CD4-positive, alpha-beta T cell treated with Interleukin-10 for 1 hour (primary cell): ENCODE measurements around the gene SLK.

ENCODE experiments used
- DNase-seq: peaks from one replicate; pipeline ENCODE4 v3.0.0-alpha.2; 2020

SLK gene

DNA sequence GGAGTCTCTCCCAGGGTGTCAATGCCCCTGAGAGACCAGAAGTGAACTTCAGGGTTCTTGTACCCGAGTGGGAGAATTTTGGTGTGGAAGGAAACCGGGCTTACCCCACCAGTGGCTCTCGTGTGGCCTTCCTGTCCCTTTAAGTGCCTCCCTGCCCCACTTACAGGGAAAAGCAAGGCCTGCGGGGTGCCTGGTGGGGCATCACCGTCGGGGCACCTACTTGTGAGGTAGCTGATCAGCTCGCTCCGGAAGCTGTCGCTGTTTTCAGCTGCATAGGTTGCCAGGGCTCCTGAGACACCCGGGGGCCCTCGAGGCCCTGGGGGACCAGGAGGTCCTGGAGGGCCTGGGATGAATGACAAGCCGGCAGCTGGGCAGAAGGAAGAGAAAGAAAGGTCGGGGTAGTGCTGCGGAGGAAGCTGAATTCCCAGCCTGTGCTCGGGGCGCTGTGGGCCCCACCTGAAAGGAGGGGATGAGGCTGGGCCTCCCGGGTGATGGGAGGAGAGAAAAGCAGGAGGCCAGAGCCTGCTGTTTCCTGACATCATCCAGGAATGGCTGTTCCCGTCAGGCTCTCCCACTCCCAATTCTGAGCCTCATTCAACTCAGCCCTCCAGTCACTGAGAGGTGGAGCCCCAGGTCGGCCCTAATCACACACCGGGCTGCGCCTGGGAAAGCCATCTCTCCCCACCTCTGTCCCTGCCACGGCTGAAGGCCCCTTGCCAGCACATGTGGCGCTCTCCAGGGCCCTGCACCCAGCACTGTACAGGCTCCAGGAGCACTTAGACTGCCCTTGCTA, 67.7 kb downstream of the SLK start:
- no peak for DNase-seq

- no peak for DNase-seq
Measured at GRCh38 chr10:104035194-104036068, 68.5 kb downstream of the SLK start.

DNA sequence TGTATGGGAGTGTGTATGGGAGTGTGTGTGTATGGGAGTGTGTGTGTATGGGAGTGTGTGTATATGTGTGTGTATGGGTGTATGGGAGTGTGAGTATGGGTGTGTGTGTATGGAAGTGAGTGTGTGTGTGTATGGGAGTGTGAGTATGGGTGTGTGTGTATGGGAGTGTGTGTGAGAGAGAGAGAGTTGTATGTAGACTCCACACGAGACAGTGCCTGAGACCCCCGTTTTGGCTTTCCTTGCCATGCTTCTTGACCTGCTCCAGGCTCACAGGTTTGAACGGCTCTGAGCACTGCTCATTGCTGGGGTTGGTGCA, 69.1 kb downstream of the SLK start:
- DNase-seq = no peak

GRCh38 chr10:104036518-104037260, 69.7 kb downstream of the SLK start:
- DNase-seq = no peak

GRCh38 chr10:104037261-104037951, 70.5 kb downstream of the SLK start:
- no peak for DNase-seq

DNA sequence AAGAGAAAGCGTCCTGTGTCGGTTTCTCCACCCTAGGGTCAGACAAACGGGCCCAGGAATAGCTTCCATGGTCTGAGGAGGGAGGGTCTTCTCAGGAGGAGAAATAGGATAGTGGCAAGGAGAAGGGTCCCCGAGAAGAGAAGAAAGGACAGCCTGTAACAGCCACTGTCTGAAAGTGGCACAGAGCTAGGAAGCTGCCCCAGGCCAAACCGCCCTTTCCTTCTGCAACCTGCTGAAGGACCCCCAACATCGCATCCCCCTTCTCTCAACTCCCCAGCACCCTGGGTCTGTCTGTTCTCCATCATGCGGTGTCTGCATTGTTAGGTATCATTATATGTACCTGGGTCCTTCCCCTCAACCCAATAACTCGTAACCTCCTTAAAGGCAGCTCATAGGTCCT, 71.6 kb downstream of the SLK start:
- DNase-seq = no peak

DNA sequence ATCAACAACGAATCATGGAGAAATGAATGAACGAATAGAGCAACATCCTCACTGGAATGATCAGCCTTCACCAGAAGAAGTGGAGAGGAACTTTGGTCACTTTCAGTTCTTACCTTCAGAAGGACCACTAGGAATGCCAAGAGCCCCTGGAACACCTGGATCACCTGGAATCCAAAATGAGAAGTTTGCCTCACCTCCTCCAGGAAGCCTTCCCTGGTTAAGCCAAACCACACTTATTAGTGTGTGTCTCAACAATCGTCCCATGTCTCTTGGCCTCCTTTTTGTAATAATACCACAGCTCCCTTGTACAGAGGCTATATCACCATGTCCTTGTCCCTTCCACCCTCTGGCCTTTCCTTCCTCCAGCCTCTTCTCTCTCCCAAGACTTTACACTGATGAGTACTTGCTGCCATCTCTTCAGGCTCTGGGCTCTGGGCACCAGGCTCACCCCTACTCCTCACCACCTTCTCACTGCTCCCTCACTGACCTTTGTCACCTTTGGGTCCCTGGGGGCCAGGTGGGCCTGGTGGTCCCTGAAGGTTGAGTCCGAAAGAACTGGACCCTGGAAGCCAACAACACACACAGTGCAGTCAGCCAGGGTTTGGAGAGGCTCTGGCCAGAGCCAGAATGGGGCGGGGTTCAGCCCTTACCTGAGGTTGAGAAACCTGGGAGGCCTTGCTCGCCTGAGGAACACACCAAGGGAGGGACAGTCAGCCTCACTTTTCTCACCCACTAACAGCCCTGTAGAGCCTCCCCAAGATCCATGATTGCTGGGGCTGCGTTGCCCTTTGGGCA, 72.2 kb downstream of the SLK start:
- no peak for DNase-seq

DNA sequence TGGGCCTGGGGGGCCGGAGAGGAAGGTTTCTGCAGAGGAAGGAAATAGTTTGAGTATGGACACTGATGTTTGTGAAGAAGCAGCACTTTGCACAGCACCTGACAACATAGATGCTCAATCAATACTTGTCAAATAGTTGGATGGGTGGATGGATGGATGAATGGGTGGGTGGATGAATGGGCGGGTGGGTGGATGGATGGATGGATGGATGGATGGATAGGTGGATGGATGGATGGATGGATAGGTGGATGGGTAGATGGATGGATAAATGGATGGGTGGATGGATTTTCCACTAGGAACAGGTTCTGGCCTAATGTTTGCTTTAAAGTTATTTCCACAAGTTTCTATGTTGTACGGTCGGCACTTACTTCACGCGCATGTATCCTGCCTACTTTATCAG, 73.4 kb downstream of the SLK start:
- no peak for DNase-seq

- DNase-seq = no peak
Measured at GRCh38 chr10:104040862-104041789, 74.2 kb downstream of the SLK start.

DNA sequence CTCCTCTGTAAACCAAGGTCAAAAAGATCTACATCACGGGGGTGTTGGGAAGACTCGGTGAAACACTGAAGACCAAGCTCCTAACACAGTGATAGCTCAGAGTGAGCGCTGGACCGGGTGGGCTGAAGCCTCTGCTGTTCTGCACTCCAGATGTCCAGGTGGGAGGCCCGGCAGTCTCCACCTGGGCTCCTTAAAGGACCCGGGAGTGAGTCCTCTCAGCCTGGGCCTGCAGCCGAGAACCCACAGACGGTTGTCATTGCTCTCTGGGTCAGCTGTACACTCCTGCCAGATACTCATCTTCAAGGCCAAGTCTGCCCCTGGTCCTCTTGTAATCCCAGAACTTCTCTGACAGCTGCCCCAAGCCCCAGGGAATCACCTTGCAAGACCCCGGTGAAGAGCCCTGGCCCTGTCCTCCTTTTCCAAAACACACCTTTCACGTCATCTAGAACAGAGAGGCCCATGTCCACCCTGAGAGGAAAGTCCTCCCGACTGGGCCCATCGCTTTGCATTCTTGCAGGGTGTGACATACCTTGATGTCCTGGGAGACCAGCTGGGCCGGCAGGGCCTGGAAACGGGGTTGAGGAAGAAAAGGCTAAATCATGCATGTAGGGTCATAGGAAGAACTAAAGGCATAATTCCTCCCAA, 75.1 kb downstream of the SLK start:
- no peak for DNase-seq

DNA sequence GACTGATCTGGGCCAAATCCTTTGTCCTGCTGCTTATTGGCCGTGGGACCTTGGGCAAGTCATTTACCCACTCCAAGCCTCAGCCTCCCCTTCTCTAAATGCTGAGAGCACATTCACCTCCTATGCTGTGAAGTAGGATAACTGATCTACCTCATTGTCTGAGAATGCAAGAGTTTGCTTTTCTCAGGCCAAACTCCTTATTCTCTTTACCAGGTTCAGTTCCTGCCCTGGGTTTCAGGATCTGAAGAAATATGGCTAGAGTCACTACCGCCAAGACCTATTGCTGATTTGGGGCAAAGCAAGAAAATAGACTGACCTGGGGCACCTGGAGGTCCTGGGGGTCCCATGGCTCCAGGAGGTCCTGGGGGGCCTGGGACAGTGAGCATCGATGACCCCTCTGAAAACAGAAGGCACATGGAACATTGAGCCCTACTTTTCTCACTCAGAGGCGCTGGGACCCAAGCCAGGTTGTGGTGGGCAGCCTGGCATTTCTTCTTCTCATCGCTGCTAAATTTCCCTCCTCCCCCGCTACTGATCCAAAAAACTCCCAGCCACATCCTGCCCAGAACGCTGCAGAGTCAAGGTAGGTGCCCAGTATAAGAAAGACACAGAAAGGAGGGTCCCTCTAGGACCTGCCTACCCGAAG, 76.4 kb downstream of the SLK start:
- no peak for DNase-seq

DNA sequence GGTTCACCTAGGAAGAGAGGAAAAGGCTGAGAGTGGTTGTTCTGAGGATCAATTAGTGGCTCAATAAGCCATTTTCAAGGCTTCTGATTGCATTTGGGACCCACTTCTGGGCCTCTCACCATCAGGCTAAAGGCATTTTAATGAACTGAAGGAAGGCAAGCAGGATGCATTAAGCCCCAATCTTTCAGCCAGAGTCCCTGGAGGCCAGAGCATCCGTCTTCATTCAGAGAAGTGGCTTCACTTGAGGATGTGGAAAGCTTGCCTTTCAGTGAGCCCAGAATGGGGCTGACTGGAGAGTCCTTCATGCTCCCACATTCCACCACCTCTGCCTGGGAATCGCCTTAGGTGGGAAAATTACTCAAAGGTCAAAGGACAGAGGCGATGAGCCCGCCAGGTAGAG, 76.9 kb downstream of the SLK start:
- no peak for DNase-seq

GRCh38 chr10:104045151-104046089, 78.5 kb downstream of the SLK start:
- DNase-seq = no peak

DNA sequence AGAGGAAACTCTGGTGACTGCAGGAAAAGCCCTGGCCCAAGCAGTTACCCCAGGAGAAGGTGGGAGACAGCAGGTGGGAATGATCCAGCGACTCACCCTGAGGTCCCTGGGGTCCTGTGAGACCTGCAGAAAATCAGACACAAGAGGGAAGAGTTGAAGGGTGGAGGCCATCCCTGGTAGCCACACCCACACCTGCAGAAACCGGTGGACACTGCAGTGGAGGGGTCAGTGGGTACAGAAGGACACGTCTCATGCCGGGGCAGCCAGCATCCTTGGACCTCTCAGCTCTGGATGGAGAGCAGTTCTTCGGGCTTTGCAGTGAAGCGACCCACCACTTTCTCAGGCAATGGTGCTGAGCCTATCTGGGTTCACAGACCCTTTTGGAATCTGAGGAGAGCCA, 79.7 kb downstream of the SLK start:
- no peak for DNase-seq

GRCh38 chr10:104049504-104050250, 82.7 kb downstream of the SLK start:
- no peak for DNase-seq

GRCh38 chr10:104052431-104052830, 85.5 kb downstream of the SLK start:
- no peak for DNase-seq

GRCh38 chr10:104053201-104053600, 86.3 kb downstream of the SLK start:
- no peak for DNase-seq

GRCh38 chr10:104054430-104054829, 87.5 kb downstream of the SLK start:
- no peak for DNase-seq
